T-helper 2 cell treated with Interferon-gamma antibody and Interleukin-4, amounts not matched to agents 100 ng/mL and 5 ng/mL, for 36 hours (primary cell): ENCODE data around the gene SLX1A. TPM values are rescaled to one million over a fixed set of nuclear protein-coding genes. Genes with fewer than 3 reads are reported as not detected.
"Not testable (repeated sequence)": the region's sequence is repeated elsewhere in the genome, so short reads cannot be mapped to it uniquely, and the experiment has no call there.

Experiments used
- intact Hi-C: fragments of 100-400 bp; cut with micrococcal nuclease; formaldehyde crosslinking; loops from one replicate; pipeline ENCODE4 v1.15.1; 2023
- total RNA-seq: library from RNA; stranded (reverse); gene quantifications from 2 replicates; pipeline ENCODE4 v1.2.3, GENCODE V29; 2022

SLX1A gene
- total RNA-seq, 1 donor from 2014 or later, result 65.6 TPM

DNA sequence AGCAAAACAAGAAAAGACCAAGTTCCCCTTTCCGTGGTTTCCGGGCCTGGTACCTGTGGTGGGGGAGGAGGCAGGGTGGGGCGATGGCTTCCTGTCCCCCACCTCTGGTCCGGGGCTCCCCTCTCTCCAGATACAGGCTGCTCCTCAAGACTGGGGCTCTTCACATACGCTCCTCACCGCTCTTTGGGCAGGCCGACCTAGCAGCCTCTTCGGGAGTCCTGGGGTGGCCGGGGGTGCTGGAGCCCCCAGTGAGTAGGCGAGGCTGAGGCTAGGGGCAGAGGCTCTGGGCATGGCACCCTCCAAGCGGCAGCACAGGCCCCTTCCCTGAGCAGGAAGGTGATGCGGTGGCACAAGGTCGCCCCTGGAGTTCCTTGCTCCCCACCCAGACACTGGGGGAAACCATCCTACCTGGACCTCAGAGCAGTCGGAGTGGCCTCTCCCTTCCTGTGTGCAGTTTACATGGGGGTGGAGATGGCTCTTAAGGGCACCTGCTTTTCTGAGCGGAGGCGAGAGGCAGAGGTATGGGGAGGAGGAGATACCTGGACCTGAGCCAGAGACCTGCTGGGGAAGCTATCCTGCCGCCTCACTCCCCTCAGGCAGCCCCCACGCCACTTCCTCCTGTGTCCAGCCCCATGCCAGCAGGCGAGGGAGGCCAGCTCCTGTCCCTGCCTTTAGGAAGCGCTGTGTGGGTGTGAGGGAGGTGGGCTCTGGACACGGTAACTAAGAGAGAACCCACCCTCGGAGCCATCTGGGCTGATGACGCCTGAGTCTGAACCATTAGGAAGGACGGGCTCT is 9.4 kb upstream of the SLX1A start:
- intact Hi-C loops, result no loop called here

DNA sequence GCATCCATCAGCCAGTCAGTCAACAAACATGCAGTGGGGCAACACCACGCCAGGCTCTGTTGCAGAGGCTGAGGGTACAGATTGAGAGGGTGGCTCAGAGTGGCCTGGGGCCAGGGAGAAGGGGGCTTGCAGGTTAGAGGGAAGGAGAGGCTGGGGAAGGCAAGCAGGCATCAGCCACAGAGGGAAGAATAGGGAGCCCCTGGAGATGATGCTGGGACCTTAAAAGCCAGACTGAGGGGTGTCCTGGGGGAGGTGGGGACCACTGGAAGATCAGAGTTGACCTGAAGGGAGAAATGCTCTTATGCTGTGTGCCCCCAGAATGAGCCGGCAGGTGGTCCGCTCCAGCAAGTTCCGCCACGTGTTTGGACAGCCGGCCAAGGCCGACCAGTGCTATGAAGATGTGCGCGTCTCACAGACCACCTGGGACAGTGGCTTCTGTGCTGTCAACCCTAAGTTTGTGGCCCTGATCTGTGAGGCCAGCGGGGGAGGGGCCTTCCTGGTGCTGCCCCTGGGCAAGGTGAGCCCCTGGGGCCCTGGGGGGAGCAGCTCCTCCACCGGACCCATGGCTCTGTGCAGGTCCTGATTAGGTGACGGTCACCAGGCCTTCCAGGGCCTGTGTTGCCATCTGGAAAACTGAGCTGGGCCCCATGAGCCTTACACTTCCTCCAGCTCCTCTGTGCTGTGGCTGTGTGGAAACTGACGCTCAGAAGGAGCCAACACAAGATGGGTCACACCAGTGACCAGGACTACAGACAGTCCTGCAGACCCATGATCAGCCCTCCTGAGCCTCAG is 8.6 kb upstream of the SLX1A start:
- intact Hi-C loops, result no loop called here

DNA sequence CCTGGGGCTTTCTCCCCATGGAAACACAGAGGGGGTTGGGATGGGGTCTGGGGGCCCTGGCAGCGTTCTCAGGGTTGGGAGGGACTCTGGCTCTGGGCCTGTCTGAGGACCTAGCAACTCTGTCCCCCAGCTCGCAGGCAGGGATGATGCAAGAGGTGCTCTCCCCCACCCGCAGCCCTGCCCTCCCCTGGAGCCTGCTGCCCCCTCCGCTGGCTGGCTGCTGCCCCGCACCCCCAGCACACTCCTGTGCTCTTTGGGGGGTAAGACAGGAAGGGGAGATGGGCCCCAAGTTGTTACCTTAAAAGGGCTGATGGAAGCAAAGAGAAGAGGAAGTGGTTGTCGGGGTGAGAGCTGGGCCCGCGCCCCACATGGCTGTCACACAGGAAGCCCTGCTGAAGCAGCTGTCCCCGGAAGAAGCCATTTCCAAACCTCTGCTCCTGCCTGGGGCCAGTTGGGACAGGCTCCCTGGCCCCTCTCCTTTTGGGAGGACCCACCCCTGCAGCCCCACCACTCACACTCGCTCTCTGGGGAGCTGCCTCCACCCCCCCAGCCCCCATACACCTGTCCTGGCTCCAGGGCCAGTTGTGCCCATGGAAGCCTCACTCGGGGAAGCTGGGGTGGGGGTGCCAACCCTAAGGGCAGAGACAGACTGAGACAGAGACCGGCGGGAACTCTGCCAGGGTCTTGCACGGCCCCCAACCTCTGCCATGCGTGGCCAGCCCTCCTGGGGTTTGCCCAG is 7.8 kb upstream of the SLX1A start:
- intact Hi-C loops, result no loop called here

DNA sequence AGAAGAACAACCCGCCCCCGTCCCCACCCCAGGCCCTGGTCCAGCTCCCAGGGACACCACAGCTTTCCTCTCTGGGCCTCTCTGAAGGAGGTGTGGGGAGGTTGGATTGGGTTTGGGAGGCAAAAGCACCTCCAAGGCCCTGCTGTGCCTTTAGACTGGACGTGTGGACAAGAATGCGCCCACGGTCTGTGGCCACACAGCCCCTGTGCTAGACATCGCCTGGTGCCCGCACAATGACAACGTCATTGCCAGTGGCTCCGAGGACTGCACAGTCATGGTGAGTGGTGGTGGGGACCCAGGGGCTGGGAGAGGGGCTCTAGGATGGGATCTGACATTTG is 7.3 kb upstream of the SLX1A start:
- intact Hi-C loops, result no loop called here

DNA sequence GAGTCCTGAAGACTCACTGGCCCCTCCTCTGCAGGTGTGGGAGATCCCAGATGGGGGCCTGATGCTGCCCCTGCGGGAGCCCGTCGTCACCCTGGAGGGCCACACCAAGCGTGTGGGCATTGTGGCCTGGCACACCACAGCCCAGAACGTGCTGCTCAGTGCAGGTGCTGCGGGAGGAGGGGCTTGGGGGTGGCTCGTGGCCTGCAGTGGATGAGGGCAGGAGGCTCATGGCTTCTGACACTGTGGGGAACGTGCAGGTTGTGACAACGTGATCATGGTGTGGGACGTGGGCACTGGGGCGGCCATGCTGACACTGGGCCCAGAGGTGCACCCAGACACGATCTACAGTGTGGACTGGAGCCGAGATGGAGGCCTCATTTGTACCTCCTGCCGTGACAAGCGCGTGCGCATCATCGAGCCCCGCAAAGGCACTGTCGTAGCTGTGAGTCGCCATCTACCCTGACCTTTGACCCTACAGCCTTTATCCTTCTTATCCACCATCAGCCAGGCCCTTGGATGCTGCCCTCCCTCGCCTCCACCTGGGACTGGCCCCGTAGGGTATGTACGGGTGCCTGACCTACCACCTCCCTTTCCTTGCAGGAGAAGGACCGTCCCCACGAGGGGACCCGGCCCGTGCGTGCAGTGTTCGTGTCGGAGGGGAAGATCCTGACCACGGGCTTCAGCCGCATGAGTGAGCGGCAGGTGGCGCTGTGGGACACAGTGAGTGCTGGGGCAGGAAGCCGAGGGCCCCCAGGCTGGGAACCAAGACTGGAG is 6.7 kb upstream of the SLX1A start:
- intact Hi-C loops, result no loop called here

DNA sequence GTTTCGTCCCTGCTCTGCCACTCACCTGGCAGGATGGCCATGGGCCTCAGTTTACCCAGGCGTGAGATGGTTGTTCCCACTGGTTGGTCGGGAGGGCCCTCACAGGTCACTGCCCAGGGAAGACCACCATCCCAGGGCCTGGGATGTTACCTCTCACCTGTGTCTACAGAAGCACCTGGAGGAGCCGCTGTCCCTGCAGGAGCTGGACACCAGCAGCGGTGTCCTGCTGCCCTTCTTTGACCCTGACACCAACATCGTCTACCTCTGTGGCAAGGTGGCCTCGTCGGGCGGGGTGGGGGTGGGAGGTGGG is 6.2 kb upstream of the SLX1A start:
- intact Hi-C loops, result no loop called here

DNA sequence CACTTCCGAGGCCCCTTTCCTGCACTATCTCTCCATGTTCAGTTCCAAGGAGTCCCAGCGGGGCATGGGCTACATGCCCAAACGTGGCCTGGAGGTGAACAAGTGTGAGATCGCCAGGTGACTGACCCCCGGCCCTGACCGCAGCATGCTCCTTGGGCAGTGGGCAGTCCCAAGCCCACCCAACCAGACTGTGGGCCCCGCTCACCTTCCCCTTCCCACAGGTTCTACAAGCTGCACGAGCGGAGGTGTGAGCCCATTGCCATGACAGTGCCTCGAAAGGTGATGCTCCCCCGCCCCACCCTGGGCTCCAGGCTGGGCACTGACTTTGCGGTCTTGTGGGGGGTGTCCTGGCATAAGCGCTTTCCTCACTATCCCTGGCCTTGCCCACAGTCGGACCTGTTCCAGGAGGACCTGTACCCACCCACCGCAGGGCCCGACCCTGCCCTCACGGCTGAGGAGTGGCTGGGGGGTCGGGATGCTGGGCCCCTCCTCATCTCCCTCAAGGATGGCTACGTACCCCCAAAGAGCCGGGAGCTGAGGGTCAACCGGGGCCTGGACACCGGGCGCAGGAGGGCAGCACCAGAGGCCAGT is 5.6 kb upstream of the SLX1A start:
- intact Hi-C loops, result no loop called here

DNA sequence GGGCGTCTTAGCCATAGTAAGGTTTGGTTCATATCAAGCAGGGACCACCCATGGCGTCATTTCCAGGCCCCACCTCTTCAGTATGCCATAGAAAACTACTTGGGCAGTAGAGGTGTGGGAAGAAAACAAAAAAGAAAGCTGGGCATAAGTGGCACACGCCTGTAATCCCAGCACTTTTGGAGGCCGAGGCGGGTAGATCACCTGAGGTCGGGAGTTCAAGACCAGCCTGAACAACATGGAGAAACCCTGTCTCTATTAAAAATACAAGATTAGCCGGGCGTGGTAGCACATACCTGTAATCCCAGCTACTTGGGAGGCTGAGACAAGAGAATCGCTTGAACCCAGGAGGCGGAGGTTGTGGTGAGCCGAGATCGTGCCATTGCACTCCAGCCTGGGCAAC is 2.5 kb upstream of the SLX1A start:
- intact Hi-C loops, result not testable (repeated sequence)

DNA sequence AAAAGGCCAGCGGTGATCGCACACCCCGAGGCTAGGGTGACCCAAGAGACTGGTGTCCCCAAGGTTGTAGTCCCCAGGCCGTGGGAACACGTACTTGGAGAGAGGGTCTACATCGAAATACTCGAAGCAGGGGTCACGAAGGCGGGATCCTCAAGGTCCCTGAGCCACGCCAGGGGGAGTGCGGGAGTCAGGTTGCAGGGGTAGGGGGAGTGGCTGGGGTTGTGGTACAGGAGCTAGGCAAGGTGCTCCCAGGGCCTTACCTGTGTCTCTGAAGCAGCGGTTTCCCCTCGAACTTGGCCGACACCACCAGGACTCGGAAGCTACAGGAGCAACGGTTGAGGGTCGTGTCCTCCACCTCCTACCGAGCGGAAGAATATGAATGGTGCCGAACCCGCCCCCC is 577 bp upstream of the SLX1A start:
- intact Hi-C loops, result not testable (repeated sequence)

DNA sequence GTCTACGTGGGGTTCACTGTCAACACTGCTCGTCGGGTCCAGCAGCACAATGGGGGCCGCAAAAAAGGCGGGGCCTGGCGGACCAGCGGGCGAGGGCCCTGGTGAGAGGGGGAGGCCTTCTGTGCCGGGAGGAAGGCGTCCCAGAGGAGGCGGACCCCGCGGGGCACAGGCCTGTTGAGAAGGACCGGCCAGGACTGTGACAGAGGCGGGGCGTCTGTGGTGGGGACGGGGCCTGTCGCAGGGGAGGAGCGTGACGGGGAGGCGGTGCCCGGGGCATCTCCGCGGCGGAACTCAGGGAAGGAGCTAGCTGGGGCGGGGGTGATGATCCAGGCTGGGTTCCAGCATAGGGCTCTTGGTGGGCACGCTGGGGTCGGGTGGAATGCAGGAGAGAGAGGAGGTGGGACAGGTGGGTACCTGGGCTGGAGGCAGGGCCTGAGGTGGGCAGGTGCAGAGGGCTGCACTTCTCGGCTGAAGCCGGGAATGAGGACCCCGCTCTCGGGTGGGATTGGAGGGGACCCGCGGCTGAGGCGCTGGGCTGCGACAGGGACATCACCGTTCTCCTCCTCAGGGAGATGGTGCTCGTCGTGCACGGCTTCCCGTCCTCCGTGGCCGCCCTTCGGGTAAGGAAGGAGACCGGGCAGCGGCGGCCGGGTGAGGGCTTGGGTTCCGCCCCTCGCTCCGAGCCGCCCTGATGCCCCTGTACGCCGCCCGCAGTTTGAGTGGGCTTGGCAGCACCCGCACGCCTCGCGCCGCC is 674 bp downstream of the SLX1A start:
- intact Hi-C loops, result not testable (repeated sequence)

DNA sequence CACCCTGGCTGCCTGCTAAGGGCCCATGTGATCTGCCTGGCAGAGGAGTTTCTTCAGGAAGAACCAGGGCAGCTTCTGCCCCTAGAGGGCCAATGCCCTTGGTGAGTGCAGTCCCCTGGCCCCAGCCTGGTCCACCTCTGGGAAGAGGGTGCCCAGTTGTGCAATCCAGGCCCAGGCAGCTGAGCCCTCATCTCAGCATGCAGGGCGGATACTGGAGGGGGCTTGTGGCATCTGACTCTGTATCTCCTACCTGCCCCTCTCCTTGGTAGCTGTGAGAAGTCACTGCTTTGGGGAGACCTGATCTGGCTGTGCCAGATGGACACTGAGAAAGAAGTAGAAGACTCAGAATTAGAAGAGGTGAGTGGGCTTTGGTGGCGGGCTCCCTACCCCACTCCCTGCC is 3.3 kb downstream of the SLX1A start:
- intact Hi-C loops, result not testable (repeated sequence)

DNA sequence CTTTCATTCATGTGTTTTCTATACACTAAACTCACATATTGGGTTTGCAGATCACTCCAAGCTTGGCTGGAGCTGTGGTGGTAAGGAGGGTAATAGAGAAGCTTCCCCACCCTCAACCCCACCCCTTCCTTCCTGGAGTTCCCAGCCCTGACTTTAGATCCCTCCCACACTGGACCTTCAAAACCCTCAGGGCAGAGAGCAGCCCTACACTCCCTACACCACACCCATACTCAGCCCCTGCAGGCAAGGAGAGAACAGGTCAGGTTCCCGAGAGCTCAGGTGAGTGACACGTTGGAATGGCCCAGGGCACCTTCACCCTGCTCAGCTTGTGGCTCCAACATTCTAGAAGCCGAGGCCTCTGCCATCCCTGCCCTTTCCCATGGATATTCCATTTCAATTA is 5.4 kb downstream of the SLX1A start, which contains the start of gene SULT1A3:
Gene SULT1A3 (plus strand): TSS at position 207 of the 400 bp plus-strand sequence. CDS start 1,474 bp downstream, outside the sequence.
- intact Hi-C loops, result not testable (repeated sequence)

DNA sequence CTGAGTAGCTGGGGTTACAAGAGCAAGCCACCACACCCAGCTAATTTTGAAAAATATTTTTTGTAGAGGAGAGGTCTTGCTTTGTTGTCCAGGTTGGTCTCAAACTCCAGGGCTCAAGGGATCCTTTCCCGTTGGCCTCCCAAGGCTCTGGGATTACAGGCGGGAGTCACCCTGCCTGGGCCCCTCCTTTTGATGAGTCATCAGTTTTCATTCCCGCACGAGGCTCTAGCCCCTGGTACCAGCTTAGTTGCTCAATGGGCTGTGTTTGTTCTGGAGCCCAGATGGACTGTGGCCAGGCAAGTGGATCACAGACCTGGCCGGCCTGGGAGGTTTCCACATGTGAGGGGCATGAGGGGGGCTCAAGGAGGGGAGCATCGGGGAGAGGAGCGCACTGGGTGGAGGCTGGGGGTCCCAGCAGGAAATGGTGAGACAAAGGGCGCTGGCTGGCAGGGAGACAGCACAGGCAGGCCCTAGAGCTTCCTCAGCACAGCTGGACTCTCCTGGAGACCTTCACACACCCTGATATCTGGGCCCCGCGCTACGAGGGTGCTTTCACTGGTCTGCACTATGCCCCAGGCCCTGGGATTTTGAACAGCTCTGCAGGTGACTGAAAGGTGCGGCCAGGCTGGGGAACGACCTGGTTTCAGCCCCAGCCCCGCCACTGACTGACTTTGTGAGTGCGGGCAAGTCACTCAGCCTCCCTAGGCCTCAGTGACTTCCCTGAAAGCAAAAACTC is 6.1 kb downstream of the SLX1A start:
- intact Hi-C loops, result not testable (repeated sequence)

DNA sequence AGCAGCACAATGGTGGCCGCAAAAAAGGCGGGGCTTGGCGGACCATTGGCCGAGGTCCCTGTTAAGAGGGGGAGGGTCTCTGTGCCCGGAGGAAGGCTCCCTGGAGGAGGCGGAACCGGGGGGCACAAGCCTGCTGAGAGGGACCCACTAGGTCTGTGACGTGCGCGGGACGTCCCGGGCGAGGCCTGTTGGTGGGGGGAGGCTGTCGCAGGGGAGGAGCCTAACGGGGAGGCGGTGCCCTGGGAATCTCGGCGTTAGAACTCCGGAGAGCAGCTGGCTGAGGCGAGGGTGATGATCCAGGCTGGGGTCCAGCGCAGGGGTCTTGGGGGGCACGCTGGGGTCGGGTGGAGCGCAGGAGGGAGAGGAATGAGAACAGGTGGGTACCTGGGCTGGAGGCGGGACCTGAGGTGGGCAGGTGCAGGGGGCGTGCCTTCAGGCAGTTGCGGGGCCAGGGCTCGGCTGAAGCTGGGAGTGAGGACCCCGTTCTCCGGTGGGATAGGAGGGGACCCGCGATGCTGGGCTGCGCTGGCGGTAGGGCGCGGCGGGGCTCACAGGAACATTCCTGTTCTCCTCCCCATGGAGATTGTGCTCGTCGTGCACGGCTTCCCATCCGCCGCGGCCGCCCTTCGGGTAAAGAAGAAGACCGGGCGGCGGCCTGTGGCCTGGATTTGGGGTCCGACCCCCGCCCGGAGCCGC is 12.0 kb downstream of the SLX1A start:
- intact Hi-C loops, result not testable (repeated sequence)

DNA sequence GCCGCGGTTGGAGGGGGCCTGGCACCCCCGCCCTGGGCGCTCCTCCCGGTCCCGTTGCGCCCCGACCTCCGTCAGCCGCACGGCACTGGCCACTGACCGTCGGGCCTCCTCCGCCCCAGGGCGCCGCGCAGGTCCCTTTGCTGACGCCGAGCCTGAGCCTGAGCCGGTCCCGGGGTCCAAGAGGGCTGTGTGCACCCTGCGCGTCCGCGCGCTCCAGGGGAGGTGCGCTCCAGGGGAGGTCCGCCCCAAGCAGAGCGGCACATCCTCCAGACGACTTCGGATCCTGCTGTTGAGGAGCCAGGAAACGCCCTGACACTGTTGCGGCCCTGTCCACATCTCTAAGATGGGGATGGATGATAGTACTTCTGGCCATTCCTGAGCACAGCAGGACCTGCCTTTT is 12.6 kb downstream of the SLX1A start:
- intact Hi-C loops, result not testable (repeated sequence)

DNA sequence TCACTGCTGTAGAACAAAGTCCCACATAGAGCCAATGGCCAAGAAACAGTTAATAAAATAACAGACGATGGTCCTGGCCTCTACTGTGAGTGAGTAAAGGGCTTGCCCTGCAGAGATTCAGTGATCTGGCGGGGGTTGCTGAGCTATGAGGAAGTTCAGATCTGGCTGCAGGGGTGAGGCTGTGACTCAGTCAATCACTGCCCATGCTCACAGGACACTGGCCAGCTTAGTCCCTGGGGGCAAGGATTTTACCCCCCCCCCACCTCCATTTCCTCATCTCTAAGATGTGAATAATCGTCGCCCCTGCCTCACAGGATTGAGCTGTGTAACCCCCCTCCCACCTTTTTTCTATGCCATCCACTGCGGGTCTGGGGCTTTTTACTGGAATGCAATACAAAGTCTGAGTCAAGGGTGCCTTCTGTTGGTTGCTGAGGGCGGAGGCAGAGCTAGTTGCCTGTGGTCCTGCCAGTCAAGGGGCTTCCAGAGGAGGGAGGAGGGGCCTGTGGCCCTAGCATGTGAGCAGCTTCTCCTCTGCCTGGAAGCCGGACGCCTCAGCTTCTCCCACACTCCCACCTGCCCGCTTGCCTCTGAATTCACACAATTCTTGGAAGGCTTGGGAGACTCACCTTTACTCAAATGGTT is 13.5 kb downstream of the SLX1A start:
- intact Hi-C loops, result not testable (repeated sequence)

DNA sequence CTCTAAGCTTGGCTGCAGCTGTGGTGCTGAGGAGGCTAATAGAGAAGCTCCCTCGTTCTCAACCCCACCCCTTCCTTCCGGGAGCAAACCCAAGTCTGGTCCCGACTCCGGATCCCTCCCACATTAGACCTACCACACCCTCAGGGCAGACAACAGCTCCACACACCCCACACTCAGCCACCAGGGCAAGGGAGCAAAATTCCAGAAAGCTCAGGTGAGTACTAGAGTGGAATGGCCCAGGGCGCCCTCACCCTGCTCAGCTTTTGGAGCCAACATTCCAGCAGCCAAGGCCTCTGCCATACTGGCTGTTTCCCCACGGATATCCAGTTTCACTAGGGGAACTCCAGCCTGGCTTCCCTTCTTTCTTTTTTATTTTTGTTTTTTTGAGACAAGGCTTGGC is 15.4 kb downstream of the SLX1A start:
- intact Hi-C loops, result not testable (repeated sequence)

DNA sequence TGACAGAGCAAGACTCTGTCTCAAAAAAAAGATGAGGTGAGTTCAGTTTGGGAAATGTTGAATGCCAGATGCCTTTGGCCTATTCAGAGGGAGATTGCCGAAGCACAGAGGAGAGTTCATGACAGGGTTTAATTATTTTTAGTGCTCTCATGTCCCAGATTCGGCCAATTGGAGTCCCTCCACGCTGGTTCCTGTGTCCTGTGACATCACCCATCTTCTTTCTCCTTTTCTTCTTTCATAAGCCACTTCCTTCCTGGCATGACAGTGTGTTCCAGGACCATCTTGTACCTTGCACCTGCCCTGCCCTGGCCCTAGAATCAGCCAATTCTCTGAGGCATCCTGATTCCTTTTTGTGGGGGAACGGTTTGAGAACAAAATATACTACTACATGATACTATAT is 17.7 kb downstream of the SLX1A start:
- intact Hi-C loops, result not testable (repeated sequence)
